ENCODE data around the gene SH3RF1. TPM values are rescaled to one million over a fixed set of nuclear protein-coding genes. Genes with fewer than 3 reads are reported as not detected.

Gene SH3RF1
- total RNA-seq, 2 experiments from 2014 or later: 0.54 to 0.87 TPM

DNA sequence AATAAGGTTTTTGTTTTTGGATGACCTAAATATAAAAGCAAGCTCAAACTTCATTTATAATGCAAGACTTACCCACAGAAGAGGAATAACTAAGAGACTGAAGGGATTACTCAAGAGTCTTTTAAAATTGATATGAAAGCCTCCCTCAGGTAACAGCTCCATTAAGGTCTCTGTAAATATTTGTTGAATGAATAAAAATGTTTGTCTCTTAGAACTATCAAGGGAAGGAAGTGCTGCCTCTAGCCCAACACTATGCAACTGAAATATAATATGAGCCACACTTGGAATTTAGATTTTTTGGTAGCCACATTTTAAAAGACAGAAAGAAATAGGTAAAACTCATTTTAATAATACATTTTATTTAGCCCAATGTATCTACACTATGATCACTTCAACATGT is 127.8 kb downstream of the SH3RF1 start:
- no peak for DNase-seq
- H3K27ac Mint-ChIP-seq: no peak overlapping the region
- no peaks in the 10 kb centered on the region for H3K36me3 Mint-ChIP-seq
- no peaks in the 10 kb centered on the region for H3K4me1 Mint-ChIP-seq
- H3K9me3 Mint-ChIP-seq: no peaks in the 10 kb centered on the region
- no peak overlapping the region for H3K4me3 Mint-ChIP-seq
- H3K27me3 Mint-ChIP-seq: no peaks in the 10 kb centered on the region

DNA sequence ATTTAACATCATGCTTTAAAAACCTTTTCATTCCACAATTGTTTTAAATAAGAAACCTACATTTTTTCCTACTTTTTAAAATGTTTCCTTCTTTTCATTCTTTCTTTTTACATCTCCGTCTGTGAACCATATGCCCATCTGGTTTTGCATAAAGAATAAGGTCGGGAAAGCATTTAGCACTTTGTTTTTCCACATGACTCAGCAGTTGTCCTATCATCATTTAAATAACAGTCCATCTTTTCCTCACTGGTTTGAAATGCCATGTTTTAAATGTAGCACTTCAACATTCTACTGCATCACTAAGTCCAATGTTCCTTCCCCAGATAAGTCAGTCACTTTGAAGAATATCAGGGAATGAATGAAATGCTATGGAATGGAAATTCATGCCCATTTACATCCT is 128.4 kb downstream of the SH3RF1 start:
- Mint-ChIP-seq H3K9me3 (no peaks in the 10 kb centered on the region), H3K27me3 (no peaks in the 10 kb centered on the region), H3K36me3 (no peaks in the 10 kb centered on the region), H3K4me1 (no peaks in the 10 kb centered on the region), H3K27ac (no peak overlapping the region), H3K4me3 (no peak overlapping the region)
- DNase-seq: no peak

DNA sequence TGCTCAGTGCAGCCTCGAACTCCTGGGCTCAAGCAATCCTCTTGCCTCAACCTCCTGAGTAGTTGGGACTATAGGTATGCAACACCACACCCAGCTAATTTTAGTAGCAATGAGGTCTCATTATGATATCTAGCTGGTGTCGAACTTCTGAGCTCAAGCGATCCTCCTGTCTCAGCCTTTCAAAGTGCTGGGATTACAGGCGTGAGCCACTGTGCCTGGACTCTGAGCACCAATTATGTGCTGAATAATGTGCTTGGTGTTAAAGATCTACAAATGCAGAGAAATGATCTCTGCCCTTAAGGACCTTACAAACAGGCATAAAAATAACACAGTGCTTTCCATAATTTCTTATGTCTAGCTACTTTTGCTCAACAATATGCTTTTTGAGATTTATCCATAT is 131.7 kb downstream of the SH3RF1 start:
- H3K4me3 Mint-ChIP-seq: no peak overlapping the region
- no peaks in the 10 kb centered on the region for H3K36me3 Mint-ChIP-seq
- no peaks in the 10 kb centered on the region for H3K9me3 Mint-ChIP-seq
- no peak overlapping the region for H3K27ac Mint-ChIP-seq
- H3K27me3 Mint-ChIP-seq: no peaks in the 10 kb centered on the region
- no peaks in the 10 kb centered on the region for H3K4me1 Mint-ChIP-seq
- DNase-seq: no peak

DNA sequence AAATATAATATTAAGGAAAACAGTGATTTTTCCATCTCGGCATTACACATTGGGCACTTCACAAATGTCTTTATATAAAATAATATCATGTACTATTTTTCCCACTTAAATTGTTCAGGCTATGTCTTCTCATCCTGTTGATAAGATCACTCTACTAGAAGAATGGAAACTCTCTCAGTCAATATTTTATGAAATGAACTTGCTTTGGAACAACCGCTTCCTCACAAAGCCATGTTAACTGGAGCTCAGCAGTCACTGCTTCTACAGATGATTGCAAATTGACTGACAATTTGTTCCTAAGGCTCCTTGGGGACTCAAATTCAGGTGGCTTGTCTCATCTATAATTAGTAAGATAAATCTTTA is 133.2 kb downstream of the SH3RF1 start:
- H3K36me3 Mint-ChIP-seq: no peaks in the 10 kb centered on the region
- no peaks in the 10 kb centered on the region for H3K27me3 Mint-ChIP-seq
- H3K27ac Mint-ChIP-seq: no peak overlapping the region
- no peak for DNase-seq
- no peaks in the 10 kb centered on the region for H3K4me1 Mint-ChIP-seq
- no peak overlapping the region for H3K4me3 Mint-ChIP-seq
- H3K9me3 Mint-ChIP-seq: no peaks in the 10 kb centered on the region

DNA sequence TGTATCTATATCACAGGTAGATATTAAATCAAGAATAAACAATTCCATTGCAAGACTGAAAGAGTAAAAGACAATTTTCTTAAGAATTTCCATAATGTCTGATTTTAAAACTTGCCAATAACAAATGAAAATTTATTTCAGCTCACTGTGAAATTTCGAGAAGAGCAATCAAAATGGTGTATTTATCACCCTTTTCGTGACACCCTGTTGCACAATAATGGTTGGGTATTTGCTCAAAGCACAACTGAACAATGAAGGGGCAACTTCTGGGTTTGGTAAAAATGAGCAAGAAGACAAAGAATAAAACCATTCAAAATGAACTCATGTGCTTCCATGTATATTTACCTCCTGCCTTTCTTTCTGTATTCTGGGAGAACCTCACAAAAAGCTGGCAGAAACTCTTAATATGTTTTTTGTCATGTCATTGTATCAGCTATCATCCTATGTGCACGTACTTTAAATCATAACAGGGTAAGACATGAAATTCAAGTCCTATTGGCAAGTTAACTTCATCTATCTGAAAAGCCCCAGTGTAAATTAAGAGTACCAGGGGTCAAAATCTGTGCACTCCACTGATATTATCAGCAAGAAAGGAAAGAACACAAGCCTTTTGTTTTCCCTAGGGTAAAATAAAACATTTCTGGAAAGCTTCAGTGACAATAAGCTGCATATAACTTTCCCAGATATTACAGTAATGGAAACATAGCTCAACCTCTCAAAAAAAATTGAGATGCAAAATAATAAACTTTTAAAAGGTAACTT is 133.8 kb downstream of the SH3RF1 start:
- no peaks in the 10 kb centered on the region for H3K4me1 Mint-ChIP-seq
- H3K4me3 Mint-ChIP-seq: no peak overlapping the region
- DNase-seq: no peak
- H3K36me3 Mint-ChIP-seq: no peaks in the 10 kb centered on the region
- no peaks in the 10 kb centered on the region for H3K27me3 Mint-ChIP-seq
- no peak overlapping the region for H3K27ac Mint-ChIP-seq
- H3K9me3 Mint-ChIP-seq: no peaks in the 10 kb centered on the region

DNA sequence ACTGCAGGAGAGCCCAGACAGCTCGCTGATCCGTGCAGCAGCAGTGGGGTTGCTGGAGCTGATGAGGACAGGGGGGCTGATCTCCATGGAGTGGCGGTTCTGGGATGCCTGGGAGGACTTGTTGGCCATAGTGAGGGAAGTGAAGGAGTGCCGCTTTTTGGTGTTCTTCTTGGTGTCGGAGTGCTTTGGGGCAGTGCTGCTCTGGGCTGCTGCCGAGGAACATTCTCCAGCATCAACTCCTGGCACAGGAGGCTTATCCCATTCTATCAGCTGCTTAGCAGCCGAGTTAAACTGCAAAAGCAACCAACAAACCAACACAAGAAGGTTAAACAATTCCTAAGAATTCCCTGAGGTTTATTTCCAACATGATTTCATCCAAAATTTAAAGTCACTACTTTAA is 134.4 kb downstream of the SH3RF1 start:
- DNase-seq: no peak
- Mint-ChIP-seq H3K36me3 (no peaks in the 10 kb centered on the region), H3K4me1 (no peaks in the 10 kb centered on the region), H3K4me3 (no peak overlapping the region), H3K9me3 (no peaks in the 10 kb centered on the region), H3K27me3 (no peaks in the 10 kb centered on the region), H3K27ac (no peak overlapping the region)

DNA sequence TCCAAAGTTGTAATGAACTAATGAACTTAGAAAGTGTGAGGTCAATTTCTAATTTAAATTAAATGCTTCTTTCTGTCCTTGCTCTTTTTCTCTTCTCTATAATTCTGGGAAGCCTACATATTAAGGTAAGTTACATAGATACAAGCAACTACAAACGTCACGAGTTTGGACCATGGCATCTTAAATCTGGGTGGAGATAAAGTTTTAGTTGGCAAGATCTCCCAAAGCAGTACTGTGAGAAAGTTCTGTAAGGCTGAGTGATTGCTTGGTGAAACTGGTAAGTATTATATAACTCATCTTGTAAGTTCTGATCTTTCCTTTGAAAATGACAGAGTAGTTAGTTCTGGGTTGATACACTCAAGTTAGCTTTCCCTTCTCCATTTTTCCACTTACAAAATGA is 135.0 kb downstream of the SH3RF1 start:
- Mint-ChIP-seq H3K27me3 (no peaks in the 10 kb centered on the region), H3K9me3 (no peaks in the 10 kb centered on the region), H3K27ac (no peak overlapping the region), H3K4me3 (no peak overlapping the region), H3K4me1 (no peaks in the 10 kb centered on the region), H3K36me3 (no peaks in the 10 kb centered on the region)
- DNase-seq: no peak

DNA sequence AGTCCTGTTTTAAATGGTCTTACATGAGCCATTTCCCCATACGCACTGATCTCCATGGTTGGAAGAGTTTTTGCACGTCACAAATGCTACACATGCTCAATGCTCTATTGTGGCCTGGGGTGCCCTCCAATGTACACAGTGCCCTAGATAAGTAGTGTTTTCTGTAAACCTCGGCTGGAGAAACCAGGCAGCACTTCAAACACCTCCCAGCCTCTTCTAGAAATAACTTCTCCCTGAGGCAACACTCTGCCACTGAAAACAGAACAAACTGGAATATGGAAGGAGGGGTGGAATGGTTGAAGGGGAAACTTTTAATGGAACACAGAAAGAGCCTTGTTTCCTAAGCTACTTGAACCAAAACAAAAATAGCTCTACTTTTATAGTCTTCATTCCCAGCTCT is 136.8 kb downstream of the SH3RF1 start:
- Mint-ChIP-seq H3K9me3 (no peaks in the 10 kb centered on the region), H3K36me3 (no peaks in the 10 kb centered on the region), H3K4me3 (no peak overlapping the region), H3K27me3 (no peaks in the 10 kb centered on the region), H3K4me1 (no peaks in the 10 kb centered on the region), H3K27ac (no peak overlapping the region)
- no peak for DNase-seq

DNA sequence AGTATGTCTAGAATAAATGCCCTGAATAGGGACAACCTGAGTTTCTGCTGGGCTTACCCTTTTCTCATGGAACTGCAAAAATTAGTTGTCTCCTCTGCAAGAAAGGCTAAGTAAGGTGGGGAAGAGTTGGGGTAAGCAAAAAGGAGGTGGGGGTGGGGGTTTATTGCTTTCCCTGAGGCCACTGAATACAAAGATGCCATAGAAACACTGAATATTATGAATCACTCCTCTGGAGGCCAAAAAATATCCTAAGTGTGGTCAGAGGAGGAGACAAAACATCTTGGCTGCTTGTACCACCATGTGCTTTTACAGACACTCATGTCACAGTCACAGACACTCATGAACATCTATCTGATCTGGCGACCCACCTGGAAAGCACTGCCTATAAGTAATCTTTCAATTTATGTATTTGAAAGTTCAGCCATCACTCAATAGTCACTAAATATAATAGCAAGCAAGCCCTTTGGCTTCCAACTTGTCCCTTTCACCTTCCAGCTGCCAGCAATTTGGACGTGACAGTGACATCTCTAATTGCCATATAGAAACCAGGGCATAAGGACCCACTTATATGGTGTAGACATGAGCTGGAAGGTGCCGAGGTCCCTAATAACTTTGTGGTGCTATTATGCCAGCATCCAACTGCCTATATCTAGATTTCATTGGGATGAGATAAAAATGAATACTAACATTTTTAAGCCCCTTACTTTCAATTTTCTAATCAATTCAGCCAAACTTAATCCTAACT is 138.0 kb downstream of the SH3RF1 start:
- no peak overlapping the region for H3K4me3 Mint-ChIP-seq
- no peaks in the 10 kb centered on the region for H3K27me3 Mint-ChIP-seq
- H3K27ac Mint-ChIP-seq: no peak overlapping the region
- no peak for DNase-seq
- no peaks in the 10 kb centered on the region for H3K9me3 Mint-ChIP-seq
- H3K4me1 Mint-ChIP-seq: no peaks in the 10 kb centered on the region
- H3K36me3 Mint-ChIP-seq: no peaks in the 10 kb centered on the region

DNA sequence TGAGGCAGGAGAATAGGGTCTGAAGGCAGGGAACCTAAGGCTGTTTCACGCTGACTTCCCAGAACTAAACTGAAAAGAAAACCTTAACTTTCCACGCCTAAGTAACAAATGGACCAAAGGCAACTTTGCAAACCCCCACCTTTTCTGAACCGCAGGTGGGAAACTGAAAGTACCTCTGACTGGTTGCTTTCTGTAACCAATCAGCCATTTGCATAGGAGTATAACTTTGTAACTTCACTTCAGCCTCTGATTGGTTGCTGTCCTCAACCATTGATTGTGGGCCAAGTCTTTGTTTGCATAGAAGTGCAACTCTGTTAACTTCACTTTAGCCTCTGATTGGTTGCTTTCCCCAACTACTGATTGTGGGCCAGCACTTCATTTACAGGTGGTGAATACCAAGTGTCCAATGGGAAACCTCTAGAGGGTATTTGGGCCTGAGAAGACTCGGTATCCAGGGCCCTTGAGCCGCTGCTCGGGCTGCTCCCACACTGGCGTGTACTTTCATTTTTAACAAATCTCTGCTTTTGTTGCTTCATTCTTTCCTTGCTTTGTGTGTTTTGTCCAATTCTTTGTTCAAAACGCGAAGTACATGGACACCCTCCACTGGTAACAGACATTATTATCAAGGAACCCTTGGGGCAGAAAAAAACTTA is 139.1 kb downstream of the SH3RF1 start:
- no peak overlapping the region for H3K4me3 Mint-ChIP-seq
- H3K27me3 Mint-ChIP-seq: no peaks in the 10 kb centered on the region
- no peaks in the 10 kb centered on the region for H3K9me3 Mint-ChIP-seq
- H3K4me1 Mint-ChIP-seq: no peaks in the 10 kb centered on the region
- no peaks in the 10 kb centered on the region for H3K36me3 Mint-ChIP-seq
- H3K27ac Mint-ChIP-seq: no peak overlapping the region
- no peak for DNase-seq

DNA sequence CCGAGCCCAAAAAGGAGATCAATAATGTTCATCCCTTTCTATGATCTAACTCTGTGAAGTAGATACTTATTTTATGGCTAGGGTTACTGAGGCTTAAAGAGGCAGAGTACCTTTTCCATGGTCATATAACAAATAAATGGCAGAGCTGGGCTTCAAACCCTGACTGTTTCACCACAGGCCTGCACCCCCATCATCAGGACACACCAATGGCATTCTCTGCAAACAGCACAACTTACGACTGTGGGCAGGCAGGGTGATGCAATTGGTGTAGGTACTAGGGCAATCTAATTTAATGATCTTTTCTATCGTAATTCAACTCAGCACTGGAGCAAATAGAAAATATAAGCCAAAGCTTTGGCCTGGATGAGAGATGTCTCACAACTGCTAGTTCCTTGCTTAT is 141.9 kb downstream of the SH3RF1 start:
- no peak overlapping the region for H3K27ac Mint-ChIP-seq
- DNase-seq: no peak
- no peaks in the 10 kb centered on the region for H3K4me1 Mint-ChIP-seq
- H3K4me3 Mint-ChIP-seq: no peak overlapping the region
- no peaks in the 10 kb centered on the region for H3K27me3 Mint-ChIP-seq
- H3K9me3 Mint-ChIP-seq: no peaks in the 10 kb centered on the region
- no peaks in the 10 kb centered on the region for H3K36me3 Mint-ChIP-seq

DNA sequence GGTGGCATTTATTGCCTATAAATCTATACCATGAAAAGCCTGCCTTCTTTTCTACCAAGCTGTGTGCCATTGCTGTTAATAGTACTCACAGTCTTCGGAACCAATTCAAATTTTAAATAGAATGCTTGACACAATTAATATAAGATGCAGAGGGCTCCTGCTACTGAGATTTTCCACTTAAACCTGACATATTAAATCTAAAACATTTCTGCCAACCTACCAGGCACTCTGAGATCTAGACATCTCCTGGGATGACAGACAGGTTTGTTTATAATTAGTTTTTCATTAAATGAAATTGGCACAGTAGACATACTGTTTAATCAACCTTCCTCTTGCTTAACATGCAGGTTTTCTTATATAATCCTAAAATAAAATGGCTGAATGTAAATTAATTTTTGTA is 143.4 kb downstream of the SH3RF1 start:
- no peak overlapping the region for H3K27ac Mint-ChIP-seq
- no peak overlapping the region for H3K4me3 Mint-ChIP-seq
- H3K36me3 Mint-ChIP-seq: no peaks in the 10 kb centered on the region
- no peaks in the 10 kb centered on the region for H3K27me3 Mint-ChIP-seq
- no peak for DNase-seq
- no peaks in the 10 kb centered on the region for H3K4me1 Mint-ChIP-seq
- H3K9me3 Mint-ChIP-seq: no peaks in the 10 kb centered on the region

DNA sequence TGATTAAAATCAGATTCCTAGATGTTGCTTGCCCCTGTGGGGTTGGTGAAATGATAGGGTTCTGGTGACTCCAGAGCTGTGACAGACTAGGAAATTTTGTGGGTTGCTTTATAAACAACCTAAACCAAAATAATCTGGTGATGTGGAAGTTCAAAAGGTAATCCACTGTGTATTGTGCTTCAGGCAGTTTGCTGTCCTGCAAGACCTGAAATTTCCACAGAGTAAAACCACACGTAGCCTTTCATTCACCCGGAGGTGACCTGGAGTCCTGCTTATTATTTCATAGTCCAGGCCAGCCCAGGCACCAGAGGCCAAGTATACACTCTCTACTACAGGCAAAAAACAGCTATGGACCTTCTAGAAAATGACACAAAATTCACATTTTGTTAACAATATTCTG is 146.1 kb downstream of the SH3RF1 start:
- H3K27ac Mint-ChIP-seq: no peak overlapping the region
- no peaks in the 10 kb centered on the region for H3K4me1 Mint-ChIP-seq
- H3K36me3 Mint-ChIP-seq: no peaks in the 10 kb centered on the region
- H3K27me3 Mint-ChIP-seq: no peaks in the 10 kb centered on the region
- DNase-seq: no peak
- no peaks in the 10 kb centered on the region for H3K9me3 Mint-ChIP-seq
- no peak overlapping the region for H3K4me3 Mint-ChIP-seq

DNA sequence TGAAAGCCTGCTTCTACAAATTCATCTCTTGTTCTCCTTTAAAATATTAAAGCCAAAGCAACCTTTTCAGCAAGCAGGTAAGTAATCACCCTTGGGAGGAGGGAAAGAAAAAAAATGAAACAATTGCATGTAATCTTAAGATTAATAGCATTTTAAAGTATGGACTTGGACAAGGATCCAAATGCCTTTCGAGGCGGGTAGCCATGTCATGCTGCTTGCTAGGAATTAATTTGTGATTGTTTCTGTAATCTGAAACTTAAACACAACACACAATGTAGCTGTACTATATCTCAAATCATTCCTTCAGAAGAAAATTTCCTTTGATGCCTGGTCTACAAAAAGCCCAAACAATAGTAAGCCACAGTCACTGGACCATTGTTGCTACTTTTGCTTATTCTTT is 148.3 kb downstream of the SH3RF1 start:
- no peaks in the 10 kb centered on the region for H3K36me3 Mint-ChIP-seq
- no peak overlapping the region for H3K4me3 Mint-ChIP-seq
- H3K27me3 Mint-ChIP-seq: no peaks in the 10 kb centered on the region
- H3K9me3 Mint-ChIP-seq: no peaks in the 10 kb centered on the region
- H3K4me1 Mint-ChIP-seq: no peaks in the 10 kb centered on the region
- no peak overlapping the region for H3K27ac Mint-ChIP-seq
- no peak for DNase-seq

DNA sequence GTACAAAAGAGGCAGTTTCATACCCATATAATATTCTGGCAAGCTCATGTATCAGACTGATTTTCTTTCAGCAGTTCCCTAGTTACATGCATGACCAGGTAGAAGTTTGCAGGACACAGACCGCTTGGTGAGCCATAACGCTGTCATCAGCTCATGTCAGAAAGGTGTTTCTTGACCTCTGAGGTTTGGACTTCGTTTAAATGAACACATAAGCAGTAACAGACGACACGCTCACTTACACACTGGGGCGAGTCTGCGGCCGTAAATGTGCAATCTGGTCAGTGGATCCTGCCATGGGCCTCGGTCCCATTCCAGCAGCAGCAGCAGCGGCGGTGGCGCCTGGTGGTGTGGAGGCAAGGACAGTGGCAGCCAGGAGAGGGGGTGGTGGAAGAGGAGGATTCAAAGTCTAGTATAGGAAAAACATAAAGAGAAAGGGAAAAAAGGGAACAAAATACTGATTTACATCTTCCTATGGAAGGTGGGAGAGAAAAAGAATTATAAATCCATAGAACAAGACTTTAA is 148.8 kb downstream of the SH3RF1 start:
- no peak overlapping the region for H3K4me3 Mint-ChIP-seq
- H3K27ac Mint-ChIP-seq: no peak overlapping the region
- no peaks in the 10 kb centered on the region for H3K4me1 Mint-ChIP-seq
- no peaks in the 10 kb centered on the region for H3K27me3 Mint-ChIP-seq
- DNase-seq: no peak
- H3K36me3 Mint-ChIP-seq: no peaks in the 10 kb centered on the region
- H3K9me3 Mint-ChIP-seq: no peaks in the 10 kb centered on the region
